GM12891 (cell line): ENCODE data around the gene TUBGCP2.
"Not testable (repeated sequence)": the region's sequence is repeated elsewhere in the genome, so short reads cannot be mapped to it uniquely, and the experiment has no call there.

ENCODE experiments used
- DNase-seq: peaks from one replicate; pipeline ENCODE4 v3.0.0; 2011; ENCODE audit warnings: low spot score; ENCODE audit not compliant: insufficient read length
- FAIRE-seq: peaks from 2 replicates; lab custom pipeline; 2011; peaks lifted over from hg19 to GRCh38; lab: Jason Lieb, UNC
- PAX5 ChIP-seq: IDR thresholded peaks from 2 replicates; pipeline ENCODE4 v1.6.1; 2011; ENCODE audit warnings: low read length, moderate library complexity, mild to moderate bottlenecking; ENCODE audit not compliant: insufficient read depth, severe bottlenecking
- POLR2A ChIP-seq: IDR thresholded peaks from 2 replicates; pipeline ENCODE4 v1.6.1; 2011; ENCODE audit warnings: low read depth, low read length, control low read depth
- POLR2AphosphoS5 ChIP-seq: IDR thresholded peaks from 2 replicates; pipeline ENCODE4 v1.6.1; 2011; ENCODE audit warnings: low read depth, low read length, control low read depth
- POU2F2 ChIP-seq: IDR thresholded peaks from 2 replicates; pipeline ENCODE4 v1.6.1; 2011; ENCODE audit warnings: low read depth, mild to moderate bottlenecking, control low read depth, low read length, moderate library complexity
- SPI1 ChIP-seq: IDR thresholded peaks from 2 replicates; pipeline ENCODE4 v1.6.1; 2011; ENCODE audit warnings: low read depth, low read length, control low read depth
- TAF1 ChIP-seq: IDR thresholded peaks from 2 replicates; pipeline ENCODE4 v1.6.1; 2011; ENCODE audit warnings: low read depth, low read length, control low read depth

Gene TUBGCP2

DNA sequence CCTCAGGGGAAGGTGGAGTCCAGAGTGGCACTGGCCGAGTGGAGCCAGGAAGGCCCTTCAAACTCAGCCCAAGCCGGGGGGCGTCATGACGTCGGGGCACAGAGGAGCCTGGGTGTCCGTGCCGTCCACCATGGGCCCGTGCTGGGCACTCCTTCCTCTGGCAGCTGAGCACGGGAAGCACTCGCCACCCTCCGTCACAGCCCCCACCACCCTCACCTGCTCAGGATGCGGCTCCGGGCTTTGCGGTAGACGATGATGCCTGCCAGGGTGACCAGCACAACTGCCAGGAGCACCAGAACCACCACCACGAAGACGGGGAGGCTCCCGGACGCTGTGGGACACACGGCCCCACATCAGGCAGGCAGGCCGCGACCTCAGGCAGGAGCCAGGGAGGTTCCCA, 40.1 kb downstream of the TUBGCP2 start:
- TF ChIP-seq POU2F2 (no peak), PAX5 (no peak), POLR2AphosphoS5 (no peak), TAF1 (no peak), SPI1 (no peak), POLR2A (no peak)
- no peak for FAIRE-seq
- no peak for DNase-seq

DNA sequence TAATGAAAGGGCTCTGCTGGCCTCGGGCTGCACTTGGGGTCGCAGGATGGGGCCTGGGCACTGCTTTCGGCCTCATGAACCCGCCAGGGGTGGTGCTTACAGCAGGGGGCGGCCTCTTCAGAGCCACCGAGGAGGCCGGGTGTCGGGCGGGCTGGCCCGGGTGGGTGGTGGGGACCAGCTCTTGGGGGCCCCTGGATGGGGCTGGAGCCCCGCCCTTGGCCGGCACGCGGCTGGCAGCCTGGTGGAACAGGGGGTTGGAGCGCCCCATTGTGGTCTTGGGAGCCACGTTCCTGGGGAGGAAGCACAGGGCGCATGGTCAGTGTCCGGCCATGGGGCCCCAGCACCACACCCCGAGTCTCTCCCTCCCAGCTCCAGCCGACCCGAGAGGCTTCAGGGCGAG, 40.8 kb downstream of the TUBGCP2 start:
- TF ChIP-seq SPI1 (no peak), PAX5 (no peak), TAF1 (no peak), POU2F2 (no peak), POLR2A (no peak), POLR2AphosphoS5 (no peak)
- DNase-seq (no peak), FAIRE-seq (no peak)

DNA sequence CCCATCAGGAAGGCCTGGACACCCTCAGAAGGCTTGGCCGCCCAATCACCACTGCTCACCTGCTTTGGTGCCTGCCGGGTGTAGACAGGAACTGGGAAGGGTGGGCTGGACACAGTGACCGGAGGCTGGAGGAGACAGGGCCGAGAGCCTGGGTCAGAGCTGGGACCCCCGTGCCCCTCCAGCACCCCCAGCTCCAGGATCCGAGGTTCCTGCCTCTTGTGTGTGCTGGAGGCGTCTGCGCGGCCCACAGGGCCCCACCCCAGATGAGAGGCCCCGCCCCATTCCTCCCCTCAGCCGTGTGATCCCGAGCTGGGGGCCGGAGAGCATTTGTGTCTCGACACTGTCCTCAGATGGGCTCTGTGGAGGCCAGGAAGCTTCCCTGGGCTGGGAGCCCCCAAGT, 41.4 kb downstream of the TUBGCP2 start:
- no peak for DNase-seq
- FAIRE-seq: no peak
- no peak for TF ChIP-seq SPI1
- TF ChIP-seq TAF1: no peak
- TF ChIP-seq PAX5: no peak
- no peak for TF ChIP-seq POLR2AphosphoS5
- no peak for TF ChIP-seq POU2F2
- no peak for TF ChIP-seq POLR2A

DNA sequence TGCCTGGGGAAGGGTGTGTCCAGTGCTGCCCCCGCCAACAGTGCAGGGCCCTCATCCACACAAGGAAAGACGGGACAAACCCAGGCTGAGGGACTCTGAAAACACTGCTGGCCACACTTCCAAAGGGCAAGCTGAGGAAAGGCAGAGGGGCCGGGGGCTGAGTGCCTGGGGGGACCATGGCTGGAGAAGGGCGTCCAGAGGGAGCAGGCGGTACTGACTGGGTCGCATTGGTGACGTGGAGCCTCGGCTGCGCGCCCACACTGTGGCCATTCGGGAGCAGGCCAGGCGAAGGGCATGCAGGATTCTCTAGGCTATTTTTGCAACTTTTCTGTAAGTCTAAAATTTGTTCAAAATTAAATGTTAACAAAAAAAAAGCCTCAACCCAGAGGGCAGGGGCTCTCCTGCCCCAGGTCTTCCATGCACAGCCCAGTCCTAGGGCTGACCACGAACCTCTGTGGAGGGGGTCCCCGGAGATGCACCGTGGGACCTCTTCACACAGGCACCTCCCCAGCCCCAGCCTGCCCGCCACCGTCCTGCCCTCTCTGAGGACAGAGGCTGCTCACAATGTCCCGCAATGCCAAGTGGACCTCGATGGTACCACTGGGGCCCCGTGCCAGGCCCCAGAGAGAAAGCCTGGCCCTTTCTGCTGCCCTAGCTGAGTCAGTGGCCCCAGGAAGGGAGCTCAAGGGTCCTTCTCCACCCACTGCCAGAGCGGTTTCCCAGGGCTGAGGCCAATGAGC, 42.4 kb downstream of the TUBGCP2 start:
- no peak for TF ChIP-seq TAF1
- no peak for TF ChIP-seq PAX5
- TF ChIP-seq POU2F2: no peak
- TF ChIP-seq POLR2AphosphoS5: no peak
- no peak for TF ChIP-seq SPI1
- no peak for TF ChIP-seq POLR2A
- no peak for DNase-seq
- FAIRE-seq: no peak

DNA sequence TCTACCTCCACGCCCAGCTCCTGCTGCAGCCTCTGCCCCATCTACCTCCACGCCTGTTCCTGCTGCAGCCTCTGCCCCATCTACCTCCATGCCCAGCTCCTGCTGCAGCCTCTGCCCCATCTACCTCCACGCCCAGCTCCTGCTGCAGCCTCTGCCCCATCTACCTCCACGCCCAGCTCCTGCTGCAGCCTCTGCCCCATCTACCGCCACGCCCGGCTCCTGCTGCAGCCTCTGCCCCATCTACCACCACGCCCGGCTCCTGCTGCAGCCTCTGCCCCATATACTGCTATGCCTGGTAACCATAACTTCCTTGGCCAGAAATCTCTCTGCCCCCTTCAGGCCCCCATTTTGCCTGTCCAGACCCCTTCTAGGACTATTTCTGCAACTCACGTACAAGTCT, 43.6 kb downstream of the TUBGCP2 start:
- DNase-seq, FAIRE-seq: not testable (repeated sequence)

DNA sequence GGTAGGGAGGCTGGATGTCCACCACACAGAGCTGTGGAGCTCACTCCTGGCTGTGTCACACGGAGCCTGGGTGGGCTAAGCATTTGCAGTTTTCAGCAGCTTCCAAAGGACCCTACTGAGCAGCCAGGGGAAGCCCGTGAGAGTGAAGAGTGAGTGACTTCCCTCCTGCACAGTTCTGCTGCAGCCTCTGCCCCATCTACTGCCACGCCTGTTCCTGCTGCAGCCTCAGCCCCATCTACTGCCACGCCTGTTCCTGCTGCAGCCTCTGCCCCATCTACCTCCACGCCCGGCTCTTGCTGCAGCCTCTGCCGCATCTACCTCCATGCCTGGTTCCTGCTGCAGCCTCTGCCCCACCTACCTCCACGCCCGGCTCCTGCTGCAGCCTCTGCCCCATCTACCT, 44.2 kb downstream of the TUBGCP2 start:
- TF ChIP-seq POLR2AphosphoS5 (no peak), PAX5 (no peak)
- DNase-seq (no peak), FAIRE-seq (no peak)

DNA sequence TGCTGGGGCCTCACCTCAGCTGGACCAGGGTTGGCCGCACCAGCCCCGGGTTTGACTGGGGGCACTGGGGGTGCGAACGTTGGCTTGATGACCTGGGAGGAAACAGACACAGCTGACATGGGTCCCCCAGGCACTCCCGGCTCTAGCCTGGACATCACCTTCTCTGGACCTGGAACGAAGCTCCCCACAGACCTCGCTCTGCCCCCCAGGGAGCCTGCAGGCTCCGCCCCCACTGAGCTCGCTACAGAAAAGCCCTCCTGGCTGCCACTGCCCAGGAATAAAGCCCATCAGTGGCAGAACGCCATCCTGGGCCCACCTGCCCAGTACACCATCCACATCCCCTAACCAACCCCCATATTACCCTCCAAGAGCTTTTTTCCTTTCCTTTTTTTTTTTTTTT, 45.0 kb downstream of the TUBGCP2 start:
- FAIRE-seq (no peak), DNase-seq (no peak)
- TF ChIP-seq SPI1: no peak
- TF ChIP-seq POU2F2: no peak
- TF ChIP-seq POLR2AphosphoS5: no peak
- no peak for TF ChIP-seq TAF1
- no peak; the same call in 1 of the 2 replicates for TF ChIP-seq POLR2A
- no peak for TF ChIP-seq PAX5

DNA sequence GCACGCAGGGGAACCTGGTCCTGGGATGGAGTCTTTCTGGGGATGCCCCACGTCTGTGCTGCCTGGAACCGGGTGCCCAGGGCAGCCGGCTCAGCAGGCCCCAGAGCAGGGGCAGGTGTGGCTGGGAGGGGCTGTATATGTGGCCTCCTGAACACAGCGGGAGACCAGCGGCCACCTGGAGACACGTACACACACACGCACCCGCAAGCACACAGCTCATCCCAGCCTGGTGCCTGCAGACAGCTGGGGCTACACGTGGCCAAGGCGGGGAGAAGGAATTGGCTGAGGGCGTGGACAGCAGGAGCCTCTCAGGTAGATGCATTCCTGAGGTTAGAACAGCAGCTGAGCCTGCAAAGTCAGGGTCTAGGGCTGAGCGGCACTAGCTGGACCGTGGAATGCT, 46.0 kb downstream of the TUBGCP2 start:
- FAIRE-seq: no peak
- DNase-seq: no peak
- TF ChIP-seq TAF1: no peak
- 0 out of 2 replicates have a peak, but pooled peaks have one; percentile 12 for TF ChIP-seq POLR2A
- no peak for TF ChIP-seq SPI1
- peak; percentile 14; the same call in 1 of the 2 replicates for TF ChIP-seq POLR2AphosphoS5
- no peak for TF ChIP-seq PAX5
- no peak for TF ChIP-seq POU2F2

DNA sequence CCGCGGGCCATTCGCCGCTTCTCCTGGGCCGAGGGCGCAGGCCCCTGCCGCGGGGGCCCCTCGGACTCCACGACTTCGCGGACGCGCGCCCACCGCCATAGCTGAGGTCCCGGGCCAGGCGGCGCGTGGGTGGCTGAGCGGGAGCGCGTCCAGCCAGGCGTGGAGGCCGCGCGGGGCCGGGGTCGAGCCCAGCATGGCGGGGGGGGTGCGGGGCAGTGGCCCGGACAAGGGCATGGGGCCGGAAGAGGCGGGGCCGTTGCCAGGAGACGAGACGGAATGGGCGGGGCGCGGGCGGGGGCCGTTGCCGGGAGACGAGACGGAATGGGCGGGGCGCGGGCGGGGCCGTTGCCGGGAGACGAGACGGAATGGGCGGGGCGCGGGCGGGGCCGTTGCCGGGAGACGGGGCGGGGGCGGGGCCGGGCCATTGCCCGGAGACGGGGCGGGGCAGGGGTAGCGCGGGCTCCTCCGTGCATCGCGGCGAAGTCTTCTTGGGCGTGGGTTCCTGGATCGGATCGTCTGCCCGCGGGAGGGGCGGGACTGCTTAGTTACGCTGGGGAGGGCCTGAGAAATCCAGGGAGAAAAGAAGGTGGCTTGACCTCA, 46.8 kb downstream of the TUBGCP2 start:
- TF ChIP-seq PAX5 (peak; percentile 41), POU2F2 (no peak), POLR2A (0 out of 2 replicates have a peak, but pooled peaks have one; percentile 3)
- DNase-seq: peak; percentile 94
- FAIRE-seq: peak; percentile 89

DNA sequence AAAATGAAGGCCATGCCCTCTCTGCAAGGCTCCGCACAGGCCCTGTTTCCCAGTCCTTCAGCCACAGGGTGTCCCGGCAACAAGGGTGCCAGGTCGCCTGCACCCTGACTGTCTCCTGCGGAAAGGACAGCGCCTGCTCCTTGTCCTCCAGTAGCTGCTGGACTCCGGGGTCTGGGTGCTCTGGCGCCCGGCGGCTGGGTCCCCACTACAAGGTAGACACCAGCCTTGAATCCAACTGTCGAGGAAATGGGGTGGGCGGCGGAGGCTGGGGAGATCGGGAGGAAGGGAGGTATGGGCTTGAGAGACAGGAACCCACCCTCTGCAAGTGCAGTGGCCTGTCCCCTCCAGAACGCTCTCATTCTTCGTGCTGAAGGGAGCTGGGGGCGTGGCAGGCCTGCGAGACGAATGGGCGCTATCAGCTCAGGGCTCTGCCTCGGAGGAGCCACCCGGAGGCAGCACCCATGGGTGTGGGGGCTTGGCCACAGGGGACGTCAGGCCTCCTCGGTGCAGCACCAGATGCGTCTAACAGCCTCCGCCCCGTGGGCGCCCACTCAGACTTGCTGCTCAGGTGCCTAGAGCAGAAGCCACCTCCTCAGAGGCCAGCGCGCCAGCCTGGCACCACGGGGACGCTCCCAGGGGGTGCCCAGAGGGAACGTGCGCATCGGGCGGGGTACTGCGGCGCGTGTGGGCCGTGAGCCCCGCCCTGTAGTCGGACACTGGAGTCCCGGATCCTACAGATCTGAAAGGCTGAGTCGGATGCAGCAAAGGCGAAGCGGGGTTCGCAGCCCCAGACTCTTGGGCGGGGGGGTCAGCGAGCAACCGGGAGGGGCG, 47.6 kb downstream of the TUBGCP2 start:
- FAIRE-seq: no peak
- DNase-seq: peak; percentile 78
- no peak for TF ChIP-seq POLR2AphosphoS5
- no peak for TF ChIP-seq POLR2A
- TF ChIP-seq POU2F2: no peak
- no peak for TF ChIP-seq PAX5
- no peak for TF ChIP-seq TAF1
- TF ChIP-seq SPI1: no peak

DNA sequence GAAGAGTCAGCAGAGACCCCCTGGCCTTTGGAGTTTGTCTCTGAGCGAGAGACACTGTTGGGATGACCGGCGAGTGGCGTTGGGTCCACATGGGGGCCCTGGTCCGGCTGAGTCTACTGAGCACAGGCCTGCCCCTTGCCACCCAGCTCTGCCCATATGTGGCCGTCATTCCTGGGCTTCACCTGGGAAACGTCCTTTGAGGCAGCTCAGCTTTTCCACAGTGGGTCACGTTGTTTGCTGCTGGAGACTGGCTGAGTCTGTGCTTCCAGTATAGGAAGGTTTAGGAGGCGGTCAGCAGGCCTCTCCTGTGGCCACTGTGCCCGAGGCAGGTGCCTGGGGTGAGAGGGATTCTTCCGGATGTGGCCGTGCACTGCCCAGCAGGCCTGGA, 49.1 kb downstream of the TUBGCP2 start:
- DNase-seq: no peak
- TF ChIP-seq SPI1 (no peak), PAX5 (no peak), TAF1 (no peak), POLR2A (no peak), POU2F2 (no peak), POLR2AphosphoS5 (no peak)
- peak; percentile 28 for FAIRE-seq
